Measurements from ENCODE around the gene DYNC1I1.

Gene DYNC1I1

DNA sequence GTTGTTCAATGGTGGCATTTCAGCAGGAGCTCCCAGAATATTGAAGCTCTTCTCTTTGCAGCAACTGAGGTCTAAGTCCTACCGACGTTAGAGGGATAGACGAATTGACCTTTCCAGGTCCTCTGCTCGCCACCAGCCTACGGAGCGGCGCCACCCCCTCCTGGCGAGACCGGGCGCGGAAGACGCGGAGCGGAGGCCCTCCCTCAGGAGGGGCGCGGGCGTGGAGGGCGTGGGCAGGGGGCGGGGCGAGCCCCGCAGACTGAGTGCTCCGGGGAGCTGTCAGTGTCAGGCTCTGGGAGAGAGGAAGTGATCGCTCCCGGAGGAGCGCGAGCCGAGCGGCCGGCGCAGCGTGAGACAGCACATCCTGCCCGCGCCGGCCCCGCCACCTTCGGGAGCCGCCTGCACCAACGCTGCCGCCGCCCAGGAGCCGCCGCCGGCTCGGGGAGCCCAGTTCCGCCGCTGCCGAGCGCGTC is at the start of gene DYNC1I1:
Gene DYNC1I1 (plus strand): TSS at position 257 of the 473 bp plus-strand sequence. CDS start 32,176 bp downstream, outside the sequence.
- peak within 1 kb of the TSS; percentile 80 for H3K9ac ChIP-seq (ENCODE audit: low read length)
- H3K27me3 ChIP-seq (replicated peaks; ENCODE audit: control insufficient read depth, insufficient read depth, low read length) = no peaks in the 10 kb centered on the region
- H3K4me3 ChIP-seq (ENCODE audit: low read length) = peak within 1 kb of the TSS; percentile 85
- no peaks in the 10 kb centered on the region for H3K9me3 ChIP-seq (ENCODE audit: control insufficient read depth, low read length)
- no peaks in the 10 kb centered on the region for H3K36me3 ChIP-seq (ENCODE audit: control insufficient read depth, insufficient read depth, low read length, severe bottlenecking)
- peak; percentile 57 for DNase-seq (ENCODE audit: low read depth)
- H3K4me1 ChIP-seq (ENCODE audit: control insufficient read depth, insufficient read depth, low read length) = peaks cover 13% of the 10 kb centered on the region

- no peak overlapping the region for H3K9ac ChIP-seq (ENCODE audit: low read length)
- H3K27me3 ChIP-seq (replicated peaks; ENCODE audit: control insufficient read depth, insufficient read depth, low read length) = peaks cover 16% of the 10 kb centered on the region
- H3K4me3 ChIP-seq (ENCODE audit: low read length) = no peak overlapping the region
- H3K4me1 ChIP-seq (ENCODE audit: control insufficient read depth, insufficient read depth, low read length) = no peaks in the 10 kb centered on the region
- H3K9me3 ChIP-seq (ENCODE audit: control insufficient read depth, low read length) = no peaks in the 10 kb centered on the region
- DNase-seq (ENCODE audit: low read depth) = peak; percentile 49
- H3K36me3 ChIP-seq (ENCODE audit: control insufficient read depth, insufficient read depth, low read length, severe bottlenecking) = no peaks in the 10 kb centered on the region
These were observed 48.7 kb upstream of the DYNC1I1 start for GRCh38 chr7:95723583-95724180.

DNA sequence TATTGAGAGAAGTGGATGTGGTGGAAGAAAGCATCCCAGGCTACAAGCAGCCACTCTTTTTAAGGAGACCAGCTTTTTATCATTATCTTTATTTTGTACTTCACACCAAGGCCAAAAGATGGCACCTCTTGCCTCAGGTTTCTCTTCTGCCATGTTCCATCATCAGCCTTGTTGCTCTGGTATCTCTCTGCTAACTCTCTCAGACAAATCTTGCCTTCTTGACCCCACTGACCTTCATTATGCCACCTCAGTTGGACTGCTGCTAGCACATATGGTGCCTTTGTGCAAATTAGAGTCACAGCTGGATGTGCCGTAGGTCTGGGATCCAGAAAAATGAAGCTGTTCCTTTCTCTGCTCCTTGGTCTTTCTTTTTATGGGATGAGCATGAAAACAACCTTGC is 47.1 kb upstream of the DYNC1I1 start:
- no peak for DNase-seq (ENCODE audit: low read depth)
- Histone ChIP-seq H3K27me3 (replicated peaks; ENCODE audit: control insufficient read depth, insufficient read depth, low read length) (peaks cover 16% of the 10 kb centered on the region), H3K4me3 (ENCODE audit: low read length) (no peak overlapping the region), H3K36me3 (ENCODE audit: control insufficient read depth, insufficient read depth, low read length, severe bottlenecking) (no peaks in the 10 kb centered on the region), H3K9ac (ENCODE audit: low read length) (no peak overlapping the region), H3K4me1 (ENCODE audit: control insufficient read depth, insufficient read depth, low read length) (no peaks in the 10 kb centered on the region), H3K9me3 (ENCODE audit: control insufficient read depth, low read length) (no peaks in the 10 kb centered on the region)

DNA sequence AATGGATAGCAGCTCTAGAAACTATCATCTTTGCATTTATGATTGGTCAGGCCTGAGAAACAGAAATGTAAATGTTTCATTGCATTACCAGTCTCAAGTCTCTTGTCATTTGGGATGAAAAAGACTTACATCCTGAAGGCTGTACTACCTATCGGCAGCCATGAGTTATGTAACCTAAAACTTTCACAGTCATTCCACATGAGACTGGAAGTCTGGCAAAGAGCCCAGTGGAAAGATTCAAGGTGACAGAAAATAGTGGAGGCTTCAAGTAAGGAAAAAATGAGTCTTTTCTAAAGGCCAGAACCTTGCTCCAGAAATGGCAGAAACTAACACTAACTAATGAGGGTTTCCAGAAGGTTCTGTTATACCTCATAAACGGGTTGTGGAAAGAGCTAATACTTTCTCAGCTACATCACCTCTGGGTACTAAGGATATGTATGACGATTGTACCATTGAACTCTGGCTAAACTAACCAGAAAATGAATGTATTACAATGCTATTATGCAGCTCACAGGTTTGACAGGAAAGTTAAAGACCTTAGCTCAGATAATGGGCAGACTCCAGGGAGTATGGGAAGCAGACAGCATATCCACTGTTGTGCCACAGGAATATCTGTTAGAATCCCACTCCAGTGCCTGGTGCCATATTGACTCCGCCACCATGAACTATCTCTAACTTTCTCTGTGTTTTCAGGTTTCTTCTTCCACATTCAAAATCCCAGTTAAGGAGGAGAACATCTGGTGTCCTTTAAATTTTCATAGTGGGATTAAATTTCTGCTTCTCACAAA is 41.7 kb upstream of the DYNC1I1 start:
- H3K4me1 ChIP-seq (ENCODE audit: control insufficient read depth, insufficient read depth, low read length) = no peaks in the 10 kb centered on the region
- no peak overlapping the region for H3K4me3 ChIP-seq (ENCODE audit: low read length)
- H3K9me3 ChIP-seq (ENCODE audit: control insufficient read depth, low read length) = no peaks in the 10 kb centered on the region
- no peak for DNase-seq (ENCODE audit: low read depth)
- H3K27me3 ChIP-seq (replicated peaks; ENCODE audit: control insufficient read depth, insufficient read depth, low read length) = peaks cover 4% of the 10 kb centered on the region
- no peak overlapping the region for H3K9ac ChIP-seq (ENCODE audit: low read length)
- no peaks in the 10 kb centered on the region for H3K36me3 ChIP-seq (ENCODE audit: control insufficient read depth, insufficient read depth, low read length, severe bottlenecking)

- Histone ChIP-seq H3K36me3 (ENCODE audit: control insufficient read depth, insufficient read depth, low read length, severe bottlenecking) (no peaks in the 10 kb centered on the region), H3K27me3 (replicated peaks; ENCODE audit: control insufficient read depth, insufficient read depth, low read length) (peaks cover 20% of the 10 kb centered on the region), H3K4me3 (ENCODE audit: low read length) (no peak overlapping the region), H3K9me3 (ENCODE audit: control insufficient read depth, low read length) (no peaks in the 10 kb centered on the region), H3K9ac (ENCODE audit: low read length) (no peak overlapping the region), H3K4me1 (ENCODE audit: control insufficient read depth, insufficient read depth, low read length) (no peaks in the 10 kb centered on the region)
- DNase-seq (ENCODE audit: low read depth) = no peak
These were observed 35.7 kb upstream of the DYNC1I1 start for GRCh38 chr7:95736635-95737034.

DNA sequence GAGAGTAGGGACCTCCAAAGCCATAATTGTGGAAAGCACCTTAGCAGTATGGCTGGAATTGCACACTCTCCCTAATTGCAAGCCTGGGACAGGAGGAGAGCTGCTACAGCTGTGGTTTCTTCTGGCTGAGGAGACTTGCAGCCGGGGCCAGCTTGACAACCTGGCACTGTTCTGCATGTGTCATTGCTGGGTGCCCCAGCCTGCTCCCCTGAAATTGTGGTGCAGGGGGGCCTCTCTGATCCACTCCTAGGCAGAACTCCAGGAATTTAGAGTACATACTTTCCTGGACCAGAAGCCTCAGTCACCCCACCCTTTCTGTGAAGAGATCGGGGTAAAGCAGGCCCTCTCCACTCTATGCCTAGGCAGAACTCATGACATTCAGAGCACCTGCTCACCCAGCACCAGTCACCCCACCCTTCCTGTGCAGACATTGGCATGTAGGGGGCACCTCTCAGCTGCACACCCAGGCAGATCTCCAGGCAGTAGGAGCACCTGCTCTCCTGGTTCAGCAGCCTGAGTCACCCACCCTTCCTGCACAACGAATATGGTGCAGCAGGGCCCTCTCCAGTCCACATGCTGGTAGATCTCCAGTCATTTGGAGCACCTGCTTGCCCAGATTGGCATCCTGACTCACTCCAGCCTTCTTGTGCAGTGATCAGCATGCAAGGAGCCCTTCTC is 34.4 kb upstream of the DYNC1I1 start:
- Histone ChIP-seq H3K36me3 (ENCODE audit: control insufficient read depth, insufficient read depth, low read length, severe bottlenecking) (no peaks in the 10 kb centered on the region), H3K4me1 (ENCODE audit: control insufficient read depth, insufficient read depth, low read length) (no peaks in the 10 kb centered on the region), H3K4me3 (ENCODE audit: low read length) (no peak overlapping the region), H3K9ac (ENCODE audit: low read length) (no peak overlapping the region), H3K9me3 (ENCODE audit: control insufficient read depth, low read length) (no peaks in the 10 kb centered on the region), H3K27me3 (replicated peaks; ENCODE audit: control insufficient read depth, insufficient read depth, low read length) (peaks cover 20% of the 10 kb centered on the region)
- DNase-seq (ENCODE audit: low read depth) = no peak

GRCh38 chr7:95749044-95749443 is 23.3 kb upstream of the DYNC1I1 start:
- no peak for DNase-seq (ENCODE audit: low read depth)
- Histone ChIP-seq H3K36me3 (ENCODE audit: control insufficient read depth, insufficient read depth, low read length, severe bottlenecking) (no peaks in the 10 kb centered on the region), H3K4me1 (ENCODE audit: control insufficient read depth, insufficient read depth, low read length) (no peaks in the 10 kb centered on the region), H3K4me3 (ENCODE audit: low read length) (no peak overlapping the region), H3K9me3 (ENCODE audit: control insufficient read depth, low read length) (no peaks in the 10 kb centered on the region), H3K27me3 (replicated peaks; ENCODE audit: control insufficient read depth, insufficient read depth, low read length) (peaks cover 9% of the 10 kb centered on the region), H3K9ac (ENCODE audit: low read length) (no peak overlapping the region)

DNA sequence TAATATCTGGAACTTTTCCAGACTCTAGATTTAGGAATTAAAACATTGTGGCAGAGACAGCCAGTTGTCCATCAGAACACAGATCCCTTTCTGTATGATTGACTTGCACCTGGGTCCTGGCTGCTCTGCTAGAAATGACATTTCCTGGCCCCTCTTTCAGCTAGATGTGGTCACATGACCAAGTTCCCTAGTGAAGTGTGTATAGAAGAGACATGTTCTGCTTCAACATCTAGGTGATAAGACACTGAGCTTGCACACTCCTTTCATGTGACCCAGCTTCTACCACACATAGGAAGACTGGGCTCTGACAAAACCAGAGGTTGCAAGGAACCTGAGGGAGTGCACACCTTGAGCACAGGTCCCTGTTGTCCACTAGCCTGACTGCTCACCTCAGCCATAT is 22.8 kb upstream of the DYNC1I1 start:
- Histone ChIP-seq H3K4me1 (ENCODE audit: control insufficient read depth, insufficient read depth, low read length) (no peaks in the 10 kb centered on the region), H3K4me3 (ENCODE audit: low read length) (no peak overlapping the region), H3K9ac (ENCODE audit: low read length) (no peak overlapping the region), H3K27me3 (replicated peaks; ENCODE audit: control insufficient read depth, insufficient read depth, low read length) (peaks cover 9% of the 10 kb centered on the region), H3K9me3 (ENCODE audit: control insufficient read depth, low read length) (no peaks in the 10 kb centered on the region), H3K36me3 (ENCODE audit: control insufficient read depth, insufficient read depth, low read length, severe bottlenecking) (no peaks in the 10 kb centered on the region)
- no peak for DNase-seq (ENCODE audit: low read depth)

- no peak overlapping the region for H3K9ac ChIP-seq (ENCODE audit: low read length)
- DNase-seq (ENCODE audit: low read depth) = no peak
- H3K9me3 ChIP-seq (ENCODE audit: control insufficient read depth, low read length) = no peaks in the 10 kb centered on the region
- H3K4me1 ChIP-seq (ENCODE audit: control insufficient read depth, insufficient read depth, low read length) = peaks cover 5% of the 10 kb centered on the region
- no peaks in the 10 kb centered on the region for H3K36me3 ChIP-seq (ENCODE audit: control insufficient read depth, insufficient read depth, low read length, severe bottlenecking)
- no peak overlapping the region for H3K4me3 ChIP-seq (ENCODE audit: low read length)
- H3K27me3 ChIP-seq (replicated peaks; ENCODE audit: control insufficient read depth, insufficient read depth, low read length) = peaks cover 7% of the 10 kb centered on the region
These were observed 18.9 kb upstream of the DYNC1I1 start for GRCh38 chr7:95753440-95753839.

DNA sequence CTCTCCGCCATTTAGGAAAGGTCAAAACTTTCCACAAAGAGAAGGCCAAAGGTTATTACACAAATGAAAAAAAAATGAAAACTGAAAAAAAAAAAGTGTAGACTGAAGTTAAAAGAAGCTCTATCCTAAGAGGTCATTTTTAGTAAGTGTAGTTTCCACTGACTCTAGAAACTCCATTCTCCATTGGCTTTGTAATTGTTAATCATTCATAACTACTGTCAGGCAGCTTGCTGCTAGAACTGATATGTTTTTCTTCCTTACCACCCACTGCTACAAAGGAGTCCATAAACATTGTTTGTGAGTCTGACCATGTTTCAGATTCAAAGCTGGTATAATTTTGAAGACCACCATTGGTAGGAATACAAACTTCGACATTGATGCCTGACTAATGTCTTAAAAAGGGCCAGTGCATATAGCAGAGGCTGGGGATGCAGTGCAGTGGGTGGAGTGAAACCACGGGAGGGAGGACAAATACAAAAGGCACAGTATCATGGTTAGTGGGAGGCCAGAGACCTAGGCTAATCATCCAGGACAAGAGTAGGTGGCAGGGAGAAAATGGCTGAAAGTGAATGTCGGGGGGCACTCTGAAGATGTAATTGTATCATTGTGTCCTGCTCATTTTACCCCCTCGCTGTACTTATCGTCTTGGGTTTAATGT is 16.9 kb upstream of the DYNC1I1 start:
- H3K36me3 ChIP-seq (ENCODE audit: control insufficient read depth, insufficient read depth, low read length, severe bottlenecking) = no peaks in the 10 kb centered on the region
- no peak overlapping the region for H3K4me3 ChIP-seq (ENCODE audit: low read length)
- H3K9ac ChIP-seq (ENCODE audit: low read length) = no peak overlapping the region
- peaks cover 3% of the 10 kb centered on the region for H3K27me3 ChIP-seq (replicated peaks; ENCODE audit: control insufficient read depth, insufficient read depth, low read length)
- no peaks in the 10 kb centered on the region for H3K9me3 ChIP-seq (ENCODE audit: control insufficient read depth, low read length)
- H3K4me1 ChIP-seq (ENCODE audit: control insufficient read depth, insufficient read depth, low read length) = peaks cover 11% of the 10 kb centered on the region
- DNase-seq (ENCODE audit: low read depth) = no peak

GRCh38 chr7:95758187-95758586 is 14.2 kb upstream of the DYNC1I1 start:
- no peak overlapping the region for H3K9ac ChIP-seq (ENCODE audit: low read length)
- H3K4me3 ChIP-seq (ENCODE audit: low read length) = no peak overlapping the region
- no peak for DNase-seq (ENCODE audit: low read depth)
- H3K4me1 ChIP-seq (ENCODE audit: control insufficient read depth, insufficient read depth, low read length) = peaks cover 11% of the 10 kb centered on the region
- peaks cover 3% of the 10 kb centered on the region for H3K27me3 ChIP-seq (replicated peaks; ENCODE audit: control insufficient read depth, insufficient read depth, low read length)
- no peaks in the 10 kb centered on the region for H3K36me3 ChIP-seq (ENCODE audit: control insufficient read depth, insufficient read depth, low read length, severe bottlenecking)
- H3K9me3 ChIP-seq (ENCODE audit: control insufficient read depth, low read length) = no peaks in the 10 kb centered on the region
